Liver (tissue), 9 donors: ENCODE results near the gene SH2D4B. TPM values are rescaled to one million over a fixed set of nuclear protein-coding genes. Genes with fewer than 3 reads are reported as not detected.

Source experiments
- DNase-seq: peaks from one replicate; pipeline ENCODE4 v3.0.0-alpha.2; 2017; ENCODE audit warnings: low spot score
- H3K27ac ChIP-seq, 2 donors: one replicate each; pipeline ENCODE4 v1.7.0; 2013; ENCODE audit warnings: inconsistent platforms in 2 of 2, low read length in 2 of 2, control low read depth in 1 of 2, low read depth in 1 of 2, mild to moderate bottlenecking in 1 of 2
- H3K27me3 ChIP-seq, 4 donors: one replicate each; pipeline versions ENCODE4 v1.6.1 to v1.7.0; 2013; ENCODE audit warnings: low read length in 3 of 4, inconsistent platforms in 1 of 4, mild to moderate bottlenecking in 1 of 4, moderate library complexity in 1 of 4; ENCODE audit not compliant: control insufficient read depth in 4 of 4, insufficient read depth in 4 of 4
- H3K36me3 ChIP-seq, 4 donors: one replicate each; pipeline versions ENCODE4 v1.6.1 to v1.7.0; 2013; ENCODE audit warnings: low read length in 3 of 4, mild to moderate bottlenecking in 3 of 4, low read depth in 1 of 4, moderate library complexity in 1 of 4; ENCODE audit not compliant: control insufficient read depth in 4 of 4, insufficient read depth in 3 of 4
- H3K4me1 ChIP-seq, 4 donors: one replicate each; pipeline versions ENCODE4 v1.6.1 to v1.7.0; 2013; ENCODE audit warnings: low read length in 3 of 4, mild to moderate bottlenecking in 3 of 4, moderate library complexity in 1 of 4; ENCODE audit not compliant: control insufficient read depth in 4 of 4, insufficient read depth in 4 of 4
- H3K4me3 ChIP-seq, 3 donors: one replicate each; pipeline versions ENCODE4 v1.6.1 to v1.7.0; 2013; ENCODE audit warnings: low read length in 3 of 3, control low read depth in 1 of 3, low read depth in 1 of 3, mild to moderate bottlenecking in 1 of 3
- H3K9ac ChIP-seq, 2 donors: one replicate each; pipeline ENCODE4 v1.7.0; 2013; ENCODE audit warnings: low read length in 2 of 2, mild to moderate bottlenecking in 2 of 2, moderate library complexity in 2 of 2, control low read depth in 1 of 2, low read depth in 1 of 2
- H3K9me3 ChIP-seq, 4 donors: one replicate each; pipeline versions ENCODE4 v1.6.1 to v1.7.0; 2013; ENCODE audit warnings: low read length in 3 of 4; ENCODE audit not compliant: control insufficient read depth in 4 of 4
- CTCF ChIP-seq: fragments of 150-350 bp; IDR thresholded peaks from 2 replicates; pipeline ENCODE4 v1.5.1; 2017; ENCODE audit warnings: improper control_type of control experiment, low read depth, low read length; ENCODE audit not compliant: missing input control
- EGR1 ChIP-seq, 2 donors: IDR thresholded peaks; 2 replicates each; pipeline ENCODE4 v1.6.1; 2016 to 2018; ENCODE audit warnings: antibody characterized with exemption in 2 of 2, low read depth in 2 of 2
- FOXA1 ChIP-seq: IDR thresholded peaks from 2 replicates; pipeline ENCODE4 v1.6.1; 2016; ENCODE audit warnings: antibody characterized with exemption
- FOXA2 ChIP-seq: IDR thresholded peaks from 2 replicates; pipeline ENCODE4 v1.6.1; 2016; ENCODE audit warnings: antibody characterized with exemption
- GABPA ChIP-seq, 2 donors: IDR thresholded peaks in 1 of 2; conservative IDR thresholded peaks in 1 of 2; 2 replicates each; pipeline ENCODE4 v1.6.1; 2016; ENCODE audit warnings: antibody characterized with exemption in 2 of 2, mild to moderate bottlenecking in 1 of 2, moderate library complexity in 1 of 2
- HNF4A ChIP-seq, 2 donors: conservative IDR thresholded peaks; 2 replicates each; pipeline ENCODE4 v1.6.1; 2016; ENCODE audit warnings: antibody characterized with exemption in 2 of 2, mild to moderate bottlenecking in 2 of 2
- HNF4G ChIP-seq: IDR thresholded peaks from 2 replicates; pipeline ENCODE4 v1.6.1; 2016; ENCODE audit warnings: antibody characterized with exemption
- JUND ChIP-seq, 2 donors: IDR thresholded peaks; 2 replicates each; pipeline ENCODE4 v1.6.1; 2016; ENCODE audit warnings: antibody characterized with exemption in 2 of 2
- NR2F2 ChIP-seq: IDR thresholded peaks from 2 replicates; pipeline ENCODE4 v1.6.1; 2016; ENCODE audit warnings: antibody characterized with exemption
- RAD21 ChIP-seq, 2 donors: IDR thresholded peaks; 2 replicates each; pipeline ENCODE4 v1.6.1; 2016; ENCODE audit warnings: antibody characterized with exemption in 2 of 2, mild to moderate bottlenecking in 2 of 2
- REST ChIP-seq: IDR thresholded peaks from 2 replicates; pipeline ENCODE4 v1.6.1; 2016; ENCODE audit warnings: antibody characterized with exemption, mild to moderate bottlenecking
- RXRA ChIP-seq, 2 donors: IDR thresholded peaks; 2 replicates each; pipeline ENCODE4 v1.6.1; 2017 to 2018; ENCODE audit warnings: antibody characterized with exemption in 2 of 2, mild to moderate bottlenecking in 1 of 2
- SP1 ChIP-seq: IDR thresholded peaks from 2 replicates; pipeline ENCODE4 v1.6.1; 2018; ENCODE audit warnings: antibody characterized with exemption, mild to moderate bottlenecking
- TAF1 ChIP-seq: conservative IDR thresholded peaks from 2 replicates; pipeline ENCODE4 v1.6.1; 2016; ENCODE audit warnings: antibody characterized with exemption, mild to moderate bottlenecking
- YY1 ChIP-seq: IDR thresholded peaks from 2 replicates; pipeline ENCODE4 v1.6.1; 2016; ENCODE audit warnings: antibody characterized with exemption, mild to moderate bottlenecking
- ZBTB33 ChIP-seq: IDR thresholded peaks from 2 replicates; pipeline ENCODE4 v1.6.1; 2016; ENCODE audit warnings: antibody characterized with exemption
- WGBS: extraction: QIAGEN DNeasy Blood & Tissue Kit; methylation state at CpG from one replicate; pipeline ENCODE4 v1.1.7; 2013; 5-methylcytosine and 5-hydroxymethylcytosine counted together
- polyA plus RNA-seq, 2 donors: library from polyadenylated mRNA; stranded (reverse) in 1 of 2; unstranded in 1 of 2; fragments of 200-250 nt in 1 of 2; fragments of >200 nt in 1 of 2; fragmentation: Nextera tagmentation in 1 of 2; extraction: Ambion mirVana in 1 of 2; gene quantifications; one replicate each; pipeline versions ENCODE4 v1.2.1 to v1.2.3, GENCODE V29; 2013 to 2015
- total RNA-seq, 2 donors: library from RNA; depleted of rRNA; stranded (reverse); fragments of >200 nt; gene quantifications; one replicate each; pipeline ENCODE4 v1.2.3, GENCODE V29; 2014
- TF ChIP-seq, protein P1 (sequence below): IDR thresholded peaks from 2 replicates; pipeline ENCODE4 v1.6.1; 2016; ENCODE audit warnings: antibody characterized with exemption
- TF ChIP-seq, protein P2 (sequence below): IDR thresholded peaks from 2 replicates; pipeline ENCODE4 v1.6.1; 2016; ENCODE audit warnings: antibody characterized with exemption
- donor health status: healthy.
- donor health status: healthy.
- donor health status: healthy.
- donor health status: healthy.
- donor health status: healthy.

SH2D4B gene
- total and polyA plus RNA-seq, 4 donors, result 0.19 TPM; not detected in 3

- H3K27ac ChIP-seq, result no peak overlapping the region
- DNase-seq, result no peak
- H3K4me3 ChIP-seq, result no peak overlapping the region
- no peaks in the 10 kb centered on the region for H3K27me3 ChIP-seq
- H3K36me3 ChIP-seq, result no peaks in the 10 kb centered on the region
- no peaks in the 10 kb centered on the region for H3K4me1 ChIP-seq
- H3K9ac ChIP-seq, result no peak overlapping the region
- no peaks in the 10 kb centered on the region for H3K9me3 ChIP-seq
- TF ChIP-seq RXRA (IDR thresholded peaks at IDR 0.05) (no peak), FOXA1 (no peak)
- WGBS, result 86% methylated on average over 3 of the region's 3 CpGs
Measured at GRCh38 chr10:80672613-80673012, 134.9 kb downstream of the SH2D4B start.

GRCh38 chr10:80674809-80675208 lies 137.1 kb downstream of the SH2D4B start:
- 68% methylated on average over 1 of the region's 1 CpG for WGBS
- no peak overlapping the region for H3K4me3 ChIP-seq
- H3K4me1 ChIP-seq, result no peaks in the 10 kb centered on the region
- TF ChIP-seq, protein P1, sequence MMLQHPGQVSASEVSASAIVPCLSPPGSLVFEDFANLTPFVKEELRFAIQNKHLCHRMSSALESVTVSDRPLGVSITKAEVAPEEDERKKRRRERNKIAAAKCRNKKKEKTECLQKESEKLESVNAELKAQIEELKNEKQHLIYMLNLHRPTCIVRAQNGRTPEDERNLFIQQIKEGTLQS, result no peak
- no peak for TF ChIP-seq ZBTB33
- no peak for TF ChIP-seq NR2F2
- no peak for TF ChIP-seq HNF4A (conservative IDR thresholded peaks at IDR 0.05)
- no peak for TF ChIP-seq TAF1
- TF ChIP-seq GABPA (IDR thresholded peaks at IDR 0.05 in 1 of 2, conservative IDR thresholded peaks at IDR 0.05 in 1 of 2), result no peak
- TF ChIP-seq HNF4G, result no peak
- TF ChIP-seq, protein P2, sequence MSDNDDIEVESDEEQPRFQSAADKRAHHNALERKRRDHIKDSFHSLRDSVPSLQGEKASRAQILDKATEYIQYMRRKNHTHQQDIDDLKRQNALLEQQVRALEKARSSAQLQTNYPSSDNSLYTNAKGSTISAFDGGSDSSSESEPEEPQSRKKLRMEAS, result no peak
- H3K9ac ChIP-seq, result no peak overlapping the region
- no peak for DNase-seq
- H3K36me3 ChIP-seq, result no peaks in the 10 kb centered on the region
- no peaks in the 10 kb centered on the region for H3K27me3 ChIP-seq
- H3K9me3 ChIP-seq, result no peaks in the 10 kb centered on the region
- H3K27ac ChIP-seq, result no peak overlapping the region

DNA sequence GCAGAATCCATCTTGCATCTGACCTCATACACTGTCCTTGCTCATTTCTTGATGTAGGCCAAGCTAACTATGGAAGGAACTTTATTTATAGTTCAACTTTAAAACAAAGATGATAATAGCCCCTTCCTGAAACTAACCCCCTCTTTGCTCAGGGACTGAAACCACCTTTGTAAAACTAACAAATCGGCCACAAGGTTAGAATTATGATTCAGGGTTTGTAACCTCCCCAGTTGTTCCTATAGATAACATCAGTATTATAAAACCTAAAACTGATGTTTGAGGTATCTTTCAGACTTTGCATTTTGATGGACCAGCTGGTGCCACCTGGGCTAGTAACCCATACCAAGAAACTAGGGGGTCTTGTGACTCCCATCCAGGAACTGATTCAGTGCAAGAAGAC lies 143.4 kb downstream of the SH2D4B start:
- Histone ChIP-seq H3K4me1 (no peaks in the 10 kb centered on the region), H3K9ac (no peak overlapping the region), H3K27ac (no peak overlapping the region), H3K27me3 (no peaks in the 10 kb centered on the region), H3K36me3 (no peaks in the 10 kb centered on the region), H3K4me3 (no peak overlapping the region), H3K9me3 (no peaks in the 10 kb centered on the region)
- TF ChIP-seq, protein P2, result no peak
- TF ChIP-seq, protein P1, result no peak
- TF ChIP-seq RXRA (IDR thresholded peaks at IDR 0.05), result no peak
- no peak for TF ChIP-seq EGR1 (IDR thresholded peaks at IDR 0.05; ENCODE audit: low read depth in 2 of 2)
- no peak for TF ChIP-seq JUND (IDR thresholded peaks at IDR 0.05)
- no peak for TF ChIP-seq RAD21 (IDR thresholded peaks at IDR 0.05)
- TF ChIP-seq YY1, result no peak
- no peak for TF ChIP-seq CTCF
- TF ChIP-seq FOXA2, result no peak
- no peak for TF ChIP-seq SP1
- no peak for TF ChIP-seq HNF4G
- no peak for TF ChIP-seq REST
- WGBS, result 90% methylated on average over 1 of the region's 1 CpG
- no peak for DNase-seq
